ENCODE results near the gene APMAP. TPM values are rescaled to one million over a fixed set of nuclear protein-coding genes. Genes with fewer than 3 reads are reported as not detected.
A peak's percentile ranks its signal among the peaks of the same experiment; 100 is the strongest.

APMAP gene, protein sequence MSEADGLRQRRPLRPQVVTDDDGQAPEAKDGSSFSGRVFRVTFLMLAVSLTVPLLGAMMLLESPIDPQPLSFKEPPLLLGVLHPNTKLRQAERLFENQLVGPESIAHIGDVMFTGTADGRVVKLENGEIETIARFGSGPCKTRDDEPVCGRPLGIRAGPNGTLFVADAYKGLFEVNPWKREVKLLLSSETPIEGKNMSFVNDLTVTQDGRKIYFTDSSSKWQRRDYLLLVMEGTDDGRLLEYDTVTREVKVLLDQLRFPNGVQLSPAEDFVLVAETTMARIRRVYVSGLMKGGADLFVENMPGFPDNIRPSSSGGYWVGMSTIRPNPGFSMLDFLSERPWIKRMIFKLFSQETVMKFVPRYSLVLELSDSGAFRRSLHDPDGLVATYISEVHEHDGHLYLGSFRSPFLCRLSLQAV
- 68.8 TPM for total RNA-seq

DNA sequence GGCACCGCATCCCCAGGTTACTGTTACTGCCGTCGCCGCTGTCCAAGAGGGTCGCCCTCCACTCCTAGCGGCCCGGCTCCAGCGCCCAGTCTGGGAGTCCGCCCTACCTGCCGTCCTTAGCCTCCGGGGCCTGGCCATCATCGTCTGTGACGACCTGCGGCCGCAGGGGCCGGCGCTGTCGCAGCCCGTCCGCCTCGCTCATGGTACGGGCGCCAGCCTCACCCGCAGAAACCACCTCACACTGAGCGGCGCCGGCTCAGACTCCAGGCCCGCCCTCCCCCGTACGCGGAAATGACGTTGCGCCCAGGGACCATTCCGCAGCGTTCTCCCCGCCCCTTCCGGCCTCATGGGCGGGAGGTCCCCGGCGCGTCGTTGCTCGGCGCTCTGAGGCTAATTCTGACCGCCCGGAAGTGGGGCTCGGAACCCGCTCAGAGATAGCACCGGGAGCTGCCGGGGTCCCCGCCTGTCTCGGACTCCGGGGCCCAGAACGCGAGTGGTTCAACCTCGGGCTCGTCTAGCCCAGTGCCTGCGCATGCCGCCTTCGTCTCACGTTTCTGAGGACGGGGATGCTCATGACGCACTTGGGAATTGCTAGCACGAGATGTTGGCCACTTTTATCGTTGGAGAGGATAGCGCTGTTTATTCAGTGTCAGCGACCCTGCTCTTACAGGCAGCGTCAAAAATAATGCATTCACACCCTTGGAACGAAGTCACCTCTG lies at the start of gene APMAP:
Gene APMAP, minus strand, starts transcription at position 265 of the 719 bp plus-strand sequence. Its CDS starts 63 bp downstream, at position 202.
- peak; percentile 96 for DNase-seq (ENCODE audit: low spot score)

DNA sequence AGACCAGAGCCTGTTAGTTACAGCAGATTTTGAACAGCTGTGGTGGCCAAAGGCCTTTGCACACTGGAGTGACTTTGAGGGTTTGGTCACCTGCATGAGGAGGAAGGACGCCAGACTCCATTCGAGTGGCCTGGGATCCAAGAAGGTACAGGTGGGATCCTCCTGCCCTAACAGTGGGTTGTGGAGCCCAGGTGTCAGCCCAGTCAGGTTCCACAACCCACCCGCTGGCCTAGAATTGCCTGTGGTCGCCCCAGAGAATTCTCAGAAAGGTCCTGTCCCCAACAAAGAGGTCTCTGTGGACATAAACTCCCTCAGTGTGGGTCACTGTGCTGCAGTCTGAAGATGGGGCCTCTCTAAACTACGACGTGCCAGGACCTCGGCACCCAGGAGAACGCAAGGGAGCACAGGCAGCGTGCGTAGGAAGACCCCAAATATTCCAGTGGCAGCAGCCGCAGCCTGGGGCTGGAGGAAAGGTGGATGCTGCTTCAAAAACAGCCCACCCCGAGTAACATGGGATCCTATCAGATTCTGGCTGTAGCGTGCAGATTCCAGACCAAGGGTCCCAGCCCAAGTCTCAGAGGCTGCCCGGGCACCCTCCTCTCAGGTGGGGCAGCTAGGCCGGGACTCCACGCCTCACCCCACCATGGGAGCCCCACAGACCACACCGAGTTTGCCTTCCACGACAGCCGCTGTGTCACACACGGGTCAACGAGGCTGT lies 49.4 kb upstream of the APMAP start:
- no peak for DNase-seq (ENCODE audit: low spot score)

DNA sequence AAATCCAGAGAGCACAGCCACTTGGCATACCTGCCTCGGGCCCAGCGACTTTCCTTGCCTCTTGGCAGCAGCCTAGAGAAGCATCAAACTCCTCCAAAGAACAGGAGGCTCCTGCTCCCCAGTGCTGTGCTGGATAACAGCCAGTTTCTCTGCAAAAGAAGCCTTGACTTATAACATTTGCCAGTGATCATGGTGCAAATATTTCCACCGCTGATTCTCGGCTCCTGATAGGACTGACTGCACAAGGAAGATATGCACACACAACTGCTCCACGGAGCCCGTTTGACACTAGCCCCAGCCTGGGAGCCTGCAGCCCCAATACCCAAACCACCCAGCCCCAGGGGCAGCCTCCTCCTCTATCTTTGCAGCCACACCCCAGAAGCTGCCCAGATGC lies 47.9 kb upstream of the APMAP start:
- peak; percentile 70 for DNase-seq (ENCODE audit: low spot score)

DNA sequence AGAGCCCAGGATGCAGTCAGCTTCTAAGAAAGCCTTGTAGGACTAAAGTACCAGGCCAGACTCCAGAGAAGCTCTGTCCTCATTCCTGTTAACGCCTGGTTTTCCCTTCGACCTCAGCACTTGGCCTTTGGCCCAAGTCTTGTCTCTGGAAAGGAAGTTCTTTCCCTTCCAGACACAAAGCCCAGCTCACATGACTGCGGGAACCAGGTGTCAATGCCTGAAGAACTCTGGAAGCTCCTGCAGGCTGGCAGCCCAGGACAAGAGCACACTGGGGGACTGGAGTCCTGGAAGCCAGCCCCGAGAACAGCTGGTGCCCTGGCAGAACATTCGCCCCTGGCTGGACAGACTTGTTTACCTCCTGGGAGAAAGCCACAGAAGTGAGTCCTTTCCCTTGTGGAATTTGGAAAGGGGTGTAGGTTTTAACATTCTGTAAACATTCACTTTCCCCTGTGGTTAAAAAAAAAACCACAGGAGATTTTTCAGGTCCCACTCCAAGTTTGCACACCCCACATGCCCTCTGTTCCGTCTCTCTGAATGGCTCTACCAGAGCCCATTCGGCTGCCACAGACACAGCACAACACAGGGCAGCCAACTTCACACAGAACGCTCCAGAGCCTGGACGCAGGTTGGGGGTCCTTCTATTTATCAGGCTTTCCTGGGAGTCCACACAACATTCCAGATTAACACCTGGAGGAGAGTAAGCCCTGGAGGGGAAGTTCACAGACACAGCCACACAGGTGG lies 47.3 kb upstream of the APMAP start:
- peak; percentile 92 for DNase-seq (ENCODE audit: low spot score)

DNA sequence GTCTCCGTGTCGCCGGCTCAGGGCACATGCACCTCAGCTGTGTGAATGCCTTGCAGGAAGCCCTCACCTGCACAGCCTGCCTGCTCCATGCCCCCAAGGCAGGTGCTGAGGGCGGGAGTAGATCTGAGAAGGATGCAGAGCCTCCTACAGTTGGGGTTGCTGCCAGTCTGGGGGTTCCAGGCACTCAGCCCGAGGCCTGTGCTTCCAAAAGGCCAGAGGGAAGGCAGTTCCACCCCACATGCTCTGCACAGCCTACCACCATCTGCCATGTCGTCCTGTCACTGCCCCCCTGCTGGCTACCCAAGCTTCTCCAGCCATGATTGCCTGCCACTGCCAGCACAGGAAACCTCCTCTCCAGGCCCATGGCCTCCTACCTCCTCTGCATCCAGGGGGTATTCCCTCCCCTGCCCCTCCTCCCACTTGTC lies 46.1 kb upstream of the APMAP start:
- DNase-seq (ENCODE audit: low spot score): no peak

DNA sequence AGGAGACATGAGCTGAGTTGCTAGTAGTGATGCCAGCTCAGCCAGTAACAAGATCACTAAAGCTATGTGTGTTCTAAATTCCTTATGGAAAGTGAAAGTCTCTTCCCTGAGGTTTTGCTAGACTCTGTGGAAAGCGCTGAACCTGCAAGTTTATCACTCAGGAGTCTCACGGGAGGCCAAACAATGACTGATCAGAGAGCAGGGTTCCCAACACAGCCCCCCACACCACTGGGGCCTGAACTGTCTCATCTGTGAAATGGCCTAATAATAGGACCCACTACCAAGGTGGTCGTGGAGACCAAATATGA lies 45.5 kb upstream of the APMAP start:
- no peak for DNase-seq (ENCODE audit: low spot score)

DNA sequence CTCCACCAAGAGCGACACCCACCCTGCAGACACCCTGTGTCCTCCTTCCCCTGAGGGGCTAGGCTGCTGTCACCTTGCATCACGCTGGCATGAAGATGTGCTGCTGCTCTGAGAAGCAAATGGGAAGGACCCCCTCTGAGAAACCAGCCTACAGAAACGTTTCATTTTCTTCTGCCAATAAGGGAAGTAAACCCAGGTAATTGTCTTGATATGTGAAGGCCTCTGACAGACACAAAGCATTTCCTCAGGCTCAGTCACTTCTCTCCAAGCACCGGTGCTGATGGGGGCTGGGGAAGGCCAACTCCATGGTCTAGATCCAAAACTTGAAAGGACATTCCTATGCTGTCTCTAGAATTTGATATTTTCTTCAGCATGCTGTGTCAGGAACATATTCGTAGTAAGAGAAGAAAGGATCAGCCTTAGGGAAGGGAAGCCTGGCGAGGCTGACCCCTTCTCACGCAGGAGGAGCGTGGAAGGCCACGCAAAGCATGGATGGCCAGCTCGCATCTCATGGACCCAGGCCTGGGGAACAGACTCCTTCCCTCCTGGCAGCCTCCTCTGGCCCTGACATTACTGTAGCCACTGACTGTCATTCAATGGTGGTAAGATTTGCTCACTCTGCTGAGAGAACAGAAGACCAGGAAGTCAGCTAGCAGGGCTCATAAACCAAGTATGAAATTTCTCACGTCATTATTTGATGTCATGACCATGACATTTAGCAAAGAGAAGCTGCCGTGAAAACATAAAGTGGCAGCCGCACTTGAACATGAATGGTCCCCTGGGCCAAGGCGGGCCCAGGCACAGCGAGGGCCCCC lies 44.9 kb upstream of the APMAP start:
- DNase-seq (ENCODE audit: low spot score): no peak

DNA sequence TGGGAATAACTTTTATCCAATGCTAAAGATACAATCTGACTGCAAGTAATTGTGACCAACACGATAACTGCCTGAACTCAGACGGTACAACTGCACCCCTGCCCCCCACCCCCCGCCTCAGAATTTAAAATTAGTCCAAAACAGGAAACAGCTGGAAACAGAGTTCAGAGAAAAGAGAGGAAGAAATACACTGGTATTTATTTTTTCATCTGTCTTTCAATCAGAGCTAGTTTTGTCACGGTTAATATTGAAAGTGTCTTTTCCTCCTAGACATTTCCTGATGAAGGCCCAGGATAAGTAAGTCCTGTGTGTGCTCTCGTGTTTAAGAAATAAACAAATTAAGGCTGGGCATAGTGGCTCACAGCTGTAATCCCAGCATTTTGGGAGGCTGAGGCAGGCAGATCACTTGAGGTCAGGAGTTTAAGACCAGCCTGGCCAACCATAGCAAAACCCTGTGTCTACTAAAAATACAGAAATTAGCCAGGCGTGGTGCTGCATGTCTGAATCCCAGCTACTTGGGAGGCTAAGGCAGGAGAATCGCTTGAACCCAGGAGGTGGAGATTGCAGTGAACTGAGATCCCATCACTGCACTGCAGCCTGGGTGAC lies 43.9 kb upstream of the APMAP start:
- DNase-seq (ENCODE audit: low spot score): no peak

DNA sequence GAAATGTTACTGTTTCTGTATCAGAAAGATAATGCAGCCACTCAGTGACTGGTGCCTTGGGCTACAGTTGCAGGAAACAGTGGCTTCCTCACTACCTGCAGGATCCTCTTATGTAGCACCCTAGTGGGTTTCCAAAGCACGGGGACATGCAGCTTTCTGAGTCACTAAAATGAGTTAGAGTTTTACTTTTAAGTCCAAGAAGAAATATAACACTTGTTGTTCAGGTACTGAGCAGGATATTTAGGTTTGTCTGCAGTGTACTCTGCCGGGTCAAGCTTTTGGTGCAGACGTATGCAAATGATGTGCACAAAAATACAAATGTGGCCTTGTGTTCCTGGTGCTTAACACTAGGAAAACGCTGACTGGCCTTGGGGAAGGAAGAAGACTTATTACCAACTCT lies 43.4 kb upstream of the APMAP start:
- DNase-seq (ENCODE audit: low spot score): no peak

DNA sequence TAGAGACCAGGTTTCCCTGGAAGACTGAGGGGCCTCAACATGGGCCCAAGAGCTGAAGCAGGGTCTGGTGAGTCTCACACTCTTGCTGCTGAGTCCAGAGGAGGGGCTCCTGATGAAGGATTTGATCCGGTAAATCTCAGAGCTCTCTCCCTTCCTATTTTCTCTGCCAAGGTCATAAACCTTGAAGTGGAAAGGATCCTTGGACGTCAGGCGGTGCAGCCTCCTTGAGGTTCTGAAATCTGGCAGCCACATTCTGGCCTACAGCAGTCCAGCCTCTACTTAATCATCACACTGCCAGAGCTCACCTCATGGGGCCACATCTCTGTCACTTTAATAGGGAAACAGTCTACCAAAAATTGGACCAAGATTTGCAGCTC lies 41.4 kb upstream of the APMAP start:
- no peak for DNase-seq (ENCODE audit: low spot score)

DNA sequence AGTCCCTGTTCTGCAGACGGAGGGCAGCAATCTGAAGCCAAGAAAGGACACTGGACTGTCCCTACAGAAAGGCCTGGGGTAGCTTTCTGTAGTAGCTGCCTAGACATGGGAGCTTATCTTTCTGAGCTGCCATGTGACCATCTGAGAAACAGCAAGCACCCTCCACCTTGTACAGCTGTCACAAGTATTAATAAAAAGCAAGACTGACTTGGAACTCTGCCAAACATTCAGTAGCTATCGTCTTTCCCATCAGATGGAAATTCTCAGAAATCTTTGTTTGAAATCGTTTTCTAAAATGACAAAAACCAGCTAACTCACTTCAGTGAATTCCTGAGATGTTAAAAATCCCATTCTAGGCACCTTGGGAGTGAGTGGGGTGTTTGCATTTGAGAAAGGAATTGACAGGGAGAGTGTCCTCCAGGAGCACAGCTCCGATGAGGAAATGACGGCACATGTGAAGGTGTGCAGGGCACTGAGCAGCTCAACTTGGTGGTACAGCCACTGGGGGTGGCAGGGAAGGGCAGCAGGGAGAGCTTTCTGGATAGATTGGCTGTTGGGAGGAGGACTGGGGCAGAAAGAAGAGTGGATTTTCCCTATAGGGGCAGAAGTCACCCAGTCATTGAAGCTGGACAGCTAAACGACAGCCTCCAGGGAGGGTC lies 40.8 kb upstream of the APMAP start:
- DNase-seq (ENCODE audit: low spot score): no peak

DNA sequence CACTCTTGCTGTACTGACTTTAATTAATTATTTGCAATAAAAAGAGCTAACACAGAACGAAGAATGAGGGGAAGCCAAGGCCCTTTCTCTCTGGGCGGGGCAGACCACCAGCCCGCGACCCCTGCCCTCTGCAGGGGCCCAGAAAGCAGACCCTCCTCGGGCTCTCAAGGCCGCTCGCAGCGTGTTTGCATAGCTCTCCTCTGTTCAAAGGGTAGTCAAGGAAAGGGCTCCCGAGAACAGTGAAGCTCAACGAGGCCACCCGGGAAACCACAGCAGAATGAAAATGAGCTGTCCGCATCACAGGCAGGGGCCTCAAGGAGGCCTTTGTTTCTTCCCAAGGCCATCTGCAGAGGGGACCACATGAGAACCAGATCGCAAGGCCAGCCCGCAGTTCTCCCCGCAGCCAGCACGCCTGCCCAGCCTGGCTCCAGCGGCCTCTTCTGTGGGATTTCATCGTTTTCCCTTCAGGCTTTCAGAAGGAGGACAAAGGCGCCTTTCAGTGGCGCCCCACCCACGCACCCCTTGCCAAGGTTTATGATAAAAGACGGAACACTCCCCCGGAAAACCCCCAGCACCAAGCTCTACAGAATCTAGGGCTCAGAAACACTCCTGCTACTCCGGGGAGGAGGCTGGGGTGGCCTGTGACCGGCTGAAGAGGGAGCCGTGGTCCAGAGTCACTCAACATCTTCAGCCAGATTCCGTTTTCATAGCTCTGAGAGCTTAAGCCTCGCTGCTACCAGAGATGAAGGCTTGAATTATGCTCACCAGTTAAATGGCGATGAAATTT lies 40.1 kb upstream of the APMAP start:
- no peak for DNase-seq (ENCODE audit: low spot score)

DNA sequence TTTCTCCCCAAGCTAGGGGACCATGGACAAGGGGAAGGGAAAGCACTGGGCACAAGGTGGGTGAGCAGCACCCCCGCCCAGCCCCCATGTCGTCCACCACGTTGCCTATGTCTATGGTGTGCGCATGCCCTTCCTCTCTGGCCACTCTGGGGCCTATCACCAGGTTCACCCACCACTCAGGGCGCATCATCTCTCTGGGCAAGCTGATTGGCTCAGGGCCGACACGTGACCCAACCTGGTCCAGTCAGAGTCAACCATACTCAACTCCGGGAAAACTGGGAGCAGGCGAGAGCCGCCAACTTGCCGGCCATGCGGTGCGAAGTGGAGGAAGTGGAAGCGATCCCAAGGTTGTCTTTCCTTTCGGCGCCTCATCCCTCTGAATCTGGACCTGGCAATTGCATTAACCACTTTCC lies 39.5 kb upstream of the APMAP start:
- no peak for DNase-seq (ENCODE audit: low spot score)

DNA sequence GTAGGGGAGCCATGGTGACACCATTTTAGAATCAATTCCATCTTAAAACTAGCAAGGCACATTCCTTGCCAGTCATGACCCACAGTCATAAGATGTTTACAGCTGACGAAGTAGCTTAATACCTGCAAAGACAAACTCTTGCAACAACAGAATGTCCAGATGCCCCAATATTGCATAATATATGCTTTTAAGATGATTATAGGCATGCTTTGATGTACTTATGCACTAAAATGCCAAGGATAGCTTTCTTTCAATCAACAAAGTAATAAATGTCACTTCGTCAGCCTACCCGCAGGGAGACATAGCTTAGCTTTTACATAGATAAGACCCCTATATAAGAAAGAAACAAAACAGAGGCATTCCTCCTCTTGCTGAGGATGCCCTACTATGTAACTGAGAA lies 38.7 kb upstream of the APMAP start:
- no peak for DNase-seq (ENCODE audit: low spot score)

DNA sequence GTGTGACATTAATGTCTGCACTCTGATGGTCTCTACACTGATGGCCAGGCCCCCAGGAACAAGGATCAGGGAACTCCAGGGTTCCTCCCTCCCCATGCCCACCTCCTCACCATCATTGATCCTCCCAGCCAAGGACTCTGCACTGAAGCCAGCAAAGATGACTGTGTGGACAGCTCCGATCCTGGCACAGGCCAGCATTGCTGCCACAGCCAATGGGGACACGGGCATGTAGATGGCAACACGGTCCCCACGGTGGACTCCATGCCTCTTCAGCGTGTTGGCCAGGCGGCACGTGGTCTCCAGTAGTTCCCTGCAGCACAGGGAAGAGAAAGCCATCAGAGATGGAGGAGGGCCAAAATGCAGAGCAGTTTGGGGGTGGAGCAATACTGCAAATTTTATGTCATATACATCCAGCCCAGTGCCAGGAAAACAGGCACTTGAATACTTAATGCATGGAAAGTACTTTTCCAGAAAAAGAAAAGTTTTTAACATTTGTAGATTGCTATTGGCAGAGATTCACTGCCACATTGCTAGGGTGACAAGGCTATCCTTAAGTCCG lies 38.2 kb upstream of the APMAP start:
- DNase-seq (ENCODE audit: low spot score): no peak

DNA sequence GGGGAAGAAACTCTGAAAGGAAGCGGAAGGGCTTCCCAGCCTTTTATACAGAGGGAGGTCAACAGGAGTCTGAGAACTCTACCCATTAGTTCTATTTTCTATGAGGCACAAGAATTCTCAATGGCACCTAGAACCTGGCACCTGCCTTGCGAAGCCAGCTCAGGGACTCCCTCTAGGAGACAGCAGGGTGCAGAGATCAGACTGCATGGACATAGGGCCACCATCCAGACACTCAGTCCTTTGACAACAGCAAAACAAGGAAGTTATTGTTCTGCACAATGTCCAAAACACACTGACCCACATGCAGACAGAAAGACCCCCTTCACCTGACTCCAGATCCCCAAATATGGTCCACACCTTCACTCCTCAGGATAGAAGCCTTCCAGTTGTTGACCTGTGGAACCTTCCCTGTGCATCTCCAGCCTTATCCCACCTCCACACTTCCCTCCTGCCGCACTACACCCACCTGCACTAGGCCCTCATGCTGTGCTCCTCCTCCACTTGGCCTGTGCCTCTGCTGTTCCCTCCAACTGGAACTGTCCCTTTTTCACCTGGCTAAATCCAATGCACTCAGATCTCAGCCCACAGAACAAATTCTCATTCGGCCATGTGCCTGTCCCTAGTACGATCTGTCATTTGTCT lies 37.6 kb upstream of the APMAP start:
- no peak for DNase-seq (ENCODE audit: low spot score)

DNA sequence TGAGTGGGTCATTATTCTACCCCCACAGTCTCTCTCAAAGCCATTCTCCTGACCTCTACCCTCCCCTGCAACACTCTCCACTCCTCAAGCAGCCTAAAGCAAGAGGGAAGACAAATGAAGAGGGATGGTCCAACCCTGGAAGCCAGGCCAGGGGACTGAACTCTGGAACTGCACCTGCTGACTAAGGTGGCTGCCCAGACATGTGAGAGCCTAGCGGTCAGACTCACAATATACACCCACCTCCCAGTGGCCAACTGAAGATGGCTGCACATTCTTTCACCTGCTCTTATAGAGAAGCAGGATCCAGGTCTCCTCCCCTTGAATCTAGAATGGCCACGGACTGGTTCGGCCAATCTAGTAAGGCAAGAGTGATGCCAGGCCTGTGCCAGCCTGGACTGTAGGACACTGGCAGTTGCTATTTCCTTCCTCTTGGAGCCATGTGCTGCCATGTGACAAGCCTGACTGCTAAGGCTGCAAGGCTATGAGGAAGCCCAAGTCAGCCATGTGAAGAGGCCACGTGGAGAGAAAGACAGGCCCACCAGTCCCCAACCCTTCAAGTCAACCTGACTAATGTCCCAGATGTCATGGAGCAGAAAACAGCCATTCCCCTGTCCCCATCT lies 33.5 kb upstream of the APMAP start:
- no peak for DNase-seq (ENCODE audit: low spot score)

All from mucosa of gallbladder (tissue), 1 donor.